Measurements from ENCODE around the gene PCSK7. TPM values are rescaled to one million over a fixed set of nuclear protein-coding genes. Genes with fewer than 3 reads are reported as not detected.

Gene PCSK7
- total RNA-seq, 1 experiment from 2014 or later = 50.7 TPM

DNA sequence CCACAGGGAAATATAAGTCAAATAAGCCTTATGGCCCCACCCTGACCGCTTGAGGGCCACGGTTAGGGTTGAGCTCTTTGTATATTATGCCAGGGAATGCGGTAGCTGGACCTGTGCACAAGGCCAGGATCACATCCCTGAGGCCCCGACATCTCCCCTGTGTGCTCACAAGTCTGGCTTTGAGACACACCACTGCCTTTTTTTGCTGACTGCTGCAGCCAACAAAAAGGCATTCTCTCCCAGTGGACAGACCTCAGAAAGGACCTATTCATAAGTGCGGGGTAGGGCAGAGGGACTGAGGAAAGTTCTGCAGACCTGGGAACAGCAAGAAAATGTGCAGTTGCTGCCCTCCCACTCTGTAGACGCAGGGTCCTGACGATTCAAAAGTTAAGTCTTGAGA is 56.8 kb downstream of the PCSK7 start:
- H2BK12ac ChIP-seq (ENCODE audit: insufficient read length, low read depth, low read length) = no peak overlapping the region
- H2BK120ac ChIP-seq (ENCODE audit: low read depth, low read length, poor library complexity, severe bottlenecking) = no peak overlapping the region
- Mint-ChIP-seq H3K4me1 (peaks cover 30 to 37% of the 10 kb centered on the region in 2 experiments), H3K36me3 (ENCODE audit: insufficient read depth in 1 of 3, low read depth in 3 of 3) (peaks cover 0 to 30% (median 10%) of the 10 kb centered on the region in 3 experiments; a peak in 5 of 7 replicates), H3K9me3 (no peaks in the 10 kb centered on the region), H3K4me3 (no peak overlapping the region), H3K27me3 (ENCODE audit: low read depth) (no peaks in the 10 kb centered on the region; the same call in 1 of the 2 replicates), H3K27ac (peak overlapping the region; percentile 27 to 38 (median 34); a peak in 4 of 7 replicates)
- H2AK5ac ChIP-seq (ENCODE audit: insufficient read length, low read length) = no peak overlapping the region
- H3K27ac ChIP-seq (ENCODE audit: insufficient read length, low read depth, low read length) = no peak overlapping the region
- no peak overlapping the region for H4K91ac ChIP-seq (ENCODE audit: insufficient read length, low read depth, low read length)
- H4K8ac ChIP-seq (replicated peaks; ENCODE audit: insufficient read length, low read depth, low read length) = no peak overlapping the region
- peaks cover 6% of the 10 kb centered on the region; the same call in 1 of the 2 replicates for H3K4me1 ChIP-seq (ENCODE audit: insufficient read depth, low read length)
- H4K5ac ChIP-seq (ENCODE audit: insufficient read length, low read depth, low read length) = no peak overlapping the region
- H3K79me1 ChIP-seq (ENCODE audit: insufficient read depth, low read depth, low read length, poor library complexity, severe bottlenecking) = no peaks in the 10 kb centered on the region
- no peak overlapping the region for H2BK15ac ChIP-seq (ENCODE audit: low read depth, low read length)
- no peak overlapping the region for H3T11ph ChIP-seq (ENCODE audit: low read length)
- no peaks in the 10 kb centered on the region for H3K79me2 ChIP-seq (ENCODE audit: insufficient read depth, low read length)
- TF ChIP-seq, protein P1, sequence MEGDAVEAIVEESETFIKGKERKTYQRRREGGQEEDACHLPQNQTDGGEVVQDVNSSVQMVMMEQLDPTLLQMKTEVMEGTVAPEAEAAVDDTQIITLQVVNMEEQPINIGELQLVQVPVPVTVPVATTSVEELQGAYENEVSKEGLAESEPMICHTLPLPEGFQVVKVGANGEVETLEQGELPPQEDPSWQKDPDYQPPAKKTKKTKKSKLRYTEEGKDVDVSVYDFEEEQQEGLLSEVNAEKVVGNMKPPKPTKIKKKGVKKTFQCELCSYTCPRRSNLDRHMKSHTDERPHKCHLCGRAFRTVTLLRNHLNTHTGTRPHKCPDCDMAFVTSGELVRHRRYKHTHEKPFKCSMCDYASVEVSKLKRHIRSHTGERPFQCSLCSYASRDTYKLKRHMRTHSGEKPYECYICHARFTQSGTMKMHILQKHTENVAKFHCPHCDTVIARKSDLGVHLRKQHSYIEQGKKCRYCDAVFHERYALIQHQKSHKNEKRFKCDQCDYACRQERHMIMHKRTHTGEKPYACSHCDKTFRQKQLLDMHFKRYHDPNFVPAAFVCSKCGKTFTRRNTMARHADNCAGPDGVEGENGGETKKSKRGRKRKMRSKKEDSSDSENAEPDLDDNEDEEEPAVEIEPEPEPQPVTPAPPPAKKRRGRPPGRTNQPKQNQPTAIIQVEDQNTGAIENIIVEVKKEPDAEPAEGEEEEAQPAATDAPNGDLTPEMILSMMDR (conservative IDR thresholded peaks at IDR 0.05) = no peak
- H3K23me2 ChIP-seq (ENCODE audit: insufficient read length, low read depth, low read length, poor library complexity, severe bottlenecking) = peaks cover 14% of the 10 kb centered on the region
- H3K4ac ChIP-seq (ENCODE audit: low read depth, low read length) = no peak overlapping the region
- no peak overlapping the region for H2BK5ac ChIP-seq (ENCODE audit: insufficient read length, low read length)
- H2BK20ac ChIP-seq (ENCODE audit: low read depth, low read length, poor library complexity, severe bottlenecking) = no peak overlapping the region
- H3K9me3 ChIP-seq (ENCODE audit: control insufficient read depth, low read depth, low read length) = no peaks in the 10 kb centered on the region
- 0 out of 2 replicates have a peak overlapping the region, but pooled peaks have one; percentile 15 for H3K14ac ChIP-seq (ENCODE audit: insufficient read depth, low read length)
- no peak overlapping the region for H2AFZ ChIP-seq (ENCODE audit: low read length)
- H3K23ac ChIP-seq (ENCODE audit: insufficient read length, low read depth, low read length) = no peak overlapping the region
- no peaks in the 10 kb centered on the region for H3K27me3 ChIP-seq (ENCODE audit: insufficient read depth, low read length)
- DNase-seq = no peak
- H3K9ac ChIP-seq (ENCODE audit: extremely low read depth, insufficient read length, low read length) = no peak overlapping the region
- no CpG with 5 or more reads among the region's 7 CpGs for WGBS (ENCODE audit: extremely low coverage, insufficient read length, low lambda C conversion rate)
- H3K4me2 ChIP-seq (ENCODE audit: insufficient read depth, insufficient read length, low read length) = no peak overlapping the region
- H3K56ac ChIP-seq (ENCODE audit: insufficient read length, low read depth, low read length) = no peak overlapping the region
- no peak overlapping the region for H3K18ac ChIP-seq (ENCODE audit: insufficient read length, low read depth, low read length)
- no peaks in the 10 kb centered on the region for H4K20me1 ChIP-seq (ENCODE audit: control insufficient read depth, insufficient read depth, insufficient read length)
